ENCODE data around the gene SPINK1.
"Not testable (repeated sequence)": the region's sequence is repeated elsewhere in the genome, so short reads cannot be mapped to it uniquely, and the experiment has no call there.

SPINK1 gene

GRCh38 chr5:147803926-147804325 lies 27.5 kb downstream of the SPINK1 start:
- TF ChIP-seq, protein P1, sequence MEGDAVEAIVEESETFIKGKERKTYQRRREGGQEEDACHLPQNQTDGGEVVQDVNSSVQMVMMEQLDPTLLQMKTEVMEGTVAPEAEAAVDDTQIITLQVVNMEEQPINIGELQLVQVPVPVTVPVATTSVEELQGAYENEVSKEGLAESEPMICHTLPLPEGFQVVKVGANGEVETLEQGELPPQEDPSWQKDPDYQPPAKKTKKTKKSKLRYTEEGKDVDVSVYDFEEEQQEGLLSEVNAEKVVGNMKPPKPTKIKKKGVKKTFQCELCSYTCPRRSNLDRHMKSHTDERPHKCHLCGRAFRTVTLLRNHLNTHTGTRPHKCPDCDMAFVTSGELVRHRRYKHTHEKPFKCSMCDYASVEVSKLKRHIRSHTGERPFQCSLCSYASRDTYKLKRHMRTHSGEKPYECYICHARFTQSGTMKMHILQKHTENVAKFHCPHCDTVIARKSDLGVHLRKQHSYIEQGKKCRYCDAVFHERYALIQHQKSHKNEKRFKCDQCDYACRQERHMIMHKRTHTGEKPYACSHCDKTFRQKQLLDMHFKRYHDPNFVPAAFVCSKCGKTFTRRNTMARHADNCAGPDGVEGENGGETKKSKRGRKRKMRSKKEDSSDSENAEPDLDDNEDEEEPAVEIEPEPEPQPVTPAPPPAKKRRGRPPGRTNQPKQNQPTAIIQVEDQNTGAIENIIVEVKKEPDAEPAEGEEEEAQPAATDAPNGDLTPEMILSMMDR (IDR thresholded peaks at IDR 0.05; ENCODE audit: insufficient read depth, low read depth, low read length, missing control alignments): no peak
- H3K4me3 ChIP-seq (ENCODE audit: low read depth, low read length): no peak overlapping the region
- no peak for DNase-seq (ENCODE audit: low read depth)

GRCh38 chr5:147803161-147803560 lies 28.3 kb downstream of the SPINK1 start:
- not testable (repeated sequence) for DNase-seq (ENCODE audit: low read depth); H3K4me3 ChIP-seq (ENCODE audit: low read depth, low read length)

DNA sequence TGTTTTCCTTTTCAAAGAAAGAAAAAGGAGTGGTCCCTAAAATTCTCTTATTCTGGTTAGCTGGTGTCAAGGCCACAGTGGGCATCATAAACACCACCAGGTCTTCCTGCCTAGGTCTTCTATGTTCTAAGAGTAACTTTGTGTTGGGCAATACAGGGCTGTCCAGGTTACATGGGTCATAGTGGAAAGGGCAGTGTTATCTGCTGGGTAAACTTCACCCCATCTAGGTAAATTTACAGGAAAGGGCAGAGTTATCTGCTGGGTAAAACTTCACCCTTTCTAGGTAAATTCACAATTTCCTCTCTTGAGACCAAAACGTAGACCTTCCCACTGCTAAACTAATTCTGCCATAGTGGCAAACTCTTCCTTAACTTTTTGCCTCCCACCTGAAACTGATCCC lies 30.0 kb downstream of the SPINK1 start:
- DNase-seq (ENCODE audit: low read depth): no peak
- H3K4me3 ChIP-seq (ENCODE audit: low read depth, low read length): no peak overlapping the region
- TF ChIP-seq, protein P1 (IDR thresholded peaks at IDR 0.05; ENCODE audit: insufficient read depth, low read depth, low read length, missing control alignments): no peak

GRCh38 chr5:147800491-147800890 lies 31.0 kb downstream of the SPINK1 start:
- TF ChIP-seq, protein P1 (IDR thresholded peaks at IDR 0.05; ENCODE audit: insufficient read depth, low read depth, low read length, missing control alignments): no peak
- no peak overlapping the region for H3K4me3 ChIP-seq (ENCODE audit: low read depth, low read length)
- DNase-seq (ENCODE audit: low read depth): no peak

GRCh38 chr5:147796556-147797308 lies 34.7 kb downstream of the SPINK1 start:
- TF ChIP-seq, protein P1 (IDR thresholded peaks at IDR 0.05; ENCODE audit: insufficient read depth, low read depth, low read length, missing control alignments): no peak
- no peak for DNase-seq (ENCODE audit: low read depth)
- H3K4me3 ChIP-seq (ENCODE audit: low read depth, low read length): no peak overlapping the region

GRCh38 chr5:147791181-147791580 lies 40.3 kb downstream of the SPINK1 start:
- no peak for DNase-seq (ENCODE audit: low read depth)
- H3K4me3 ChIP-seq (ENCODE audit: low read depth, low read length): no peak overlapping the region
- TF ChIP-seq, protein P1 (IDR thresholded peaks at IDR 0.05; ENCODE audit: insufficient read depth, low read depth, low read length, missing control alignments): no peak

- TF ChIP-seq, protein P1 (IDR thresholded peaks at IDR 0.05; ENCODE audit: insufficient read depth, low read depth, low read length, missing control alignments): no peak
- no peak for DNase-seq (ENCODE audit: low read depth)
- H3K4me3 ChIP-seq (ENCODE audit: low read depth, low read length): no peak overlapping the region
Observed at GRCh38 chr5:147789820-147790219, 41.7 kb downstream of the SPINK1 start.

Data from GM12865 (cell line).